Activated gamma-delta T cell (primary cell): Measurements from ENCODE around the gene NIPBL.
A peak's percentile ranks its signal among the peaks of the same experiment; 100 is the strongest.
"Not testable (repeated sequence)": the region's sequence is repeated elsewhere in the genome, so short reads cannot be mapped to it uniquely, and the experiment has no call there.

Source experiments
- DNase-seq: peaks from one replicate; lab custom pipeline; 2025; lab: John Stamatoyannopoulos, UW
- total RNA-seq, 2 donors: gene quantifications; one replicate each; lab custom pipeline; 2026; lab: John Stamatoyannopoulos, UW

NIPBL gene
- total RNA-seq = 242 to 260 reads per million in 2 donors

- peak; percentile 74 for DNase-seq
Measured at GRCh38 chr5:36876299-36876964, at the start of gene NIPBL. Gene NIPBL (plus strand): TSS chr5:36876769. CDS start chr5:36953697, 76,928 bp downstream.

GRCh38 chr5:36832274-36832673 is 44.3 kb upstream of the NIPBL start:
- DNase-seq = no peak

DNA sequence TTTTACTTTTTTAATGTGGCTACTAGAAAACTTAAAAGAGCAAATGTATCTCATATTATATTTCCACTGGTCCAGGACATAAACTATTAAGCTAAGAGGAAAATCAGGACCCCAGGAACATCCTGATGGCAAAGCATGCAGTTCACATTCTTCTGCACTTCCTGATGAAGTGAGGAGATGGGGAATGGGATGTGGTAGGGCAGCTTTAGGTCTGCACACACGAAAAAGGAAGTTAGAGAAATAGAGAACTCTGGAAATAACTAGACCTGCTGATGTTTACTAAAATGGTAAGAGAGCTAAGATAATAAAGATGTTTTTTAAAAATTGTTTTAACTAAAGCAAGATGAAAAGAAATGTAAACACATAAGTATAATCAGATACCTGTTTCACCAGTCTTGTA is 39.7 kb upstream of the NIPBL start:
- no peak for DNase-seq

DNA sequence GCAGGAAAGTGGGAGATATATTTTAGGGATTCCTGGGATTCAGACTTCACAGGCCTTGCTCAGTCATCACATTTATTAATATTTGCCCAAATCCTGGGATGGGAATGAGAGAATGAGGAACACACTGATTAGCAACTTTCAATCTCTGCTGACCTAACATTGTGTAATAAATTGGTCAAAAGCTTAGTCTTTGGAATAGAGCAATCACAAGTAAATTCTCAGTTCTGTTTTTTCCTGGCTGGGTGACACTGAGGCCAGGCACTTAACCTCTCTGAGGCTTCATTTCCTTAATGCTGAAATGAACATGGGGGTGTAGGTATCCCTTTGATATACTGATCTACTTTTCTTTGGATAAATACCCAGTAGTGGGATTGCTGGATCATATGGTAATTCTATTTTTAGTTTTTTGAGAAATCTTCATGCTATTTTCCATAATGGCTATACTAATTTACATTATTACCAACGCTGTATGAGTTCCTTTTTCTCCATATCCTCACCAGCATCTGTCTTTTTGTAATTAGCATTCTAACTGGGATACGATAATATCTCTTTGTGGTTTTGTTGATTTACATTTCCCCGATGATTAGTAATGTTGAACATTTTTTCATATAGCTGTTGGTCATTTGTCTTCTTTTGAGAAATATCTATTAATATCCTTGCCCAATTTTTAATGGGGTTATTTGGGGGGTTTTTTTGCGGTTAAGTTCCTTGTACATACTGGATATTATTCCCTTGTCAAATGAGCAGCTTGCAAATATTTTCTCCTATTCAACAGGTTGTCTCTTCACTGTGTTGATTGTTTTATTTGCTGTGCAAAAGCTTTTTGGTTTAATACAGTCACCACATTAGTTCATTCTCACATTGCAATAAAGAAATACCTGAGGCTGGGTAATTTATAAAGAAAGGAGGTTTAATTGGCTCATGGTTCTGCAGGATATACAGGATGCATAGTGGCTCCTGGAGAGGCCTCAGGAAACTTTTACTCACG is 36.8 kb upstream of the NIPBL start:
- no peak for DNase-seq

GRCh38 chr5:36841677-36842076 is 34.9 kb upstream of the NIPBL start:
- no peak for DNase-seq

DNA sequence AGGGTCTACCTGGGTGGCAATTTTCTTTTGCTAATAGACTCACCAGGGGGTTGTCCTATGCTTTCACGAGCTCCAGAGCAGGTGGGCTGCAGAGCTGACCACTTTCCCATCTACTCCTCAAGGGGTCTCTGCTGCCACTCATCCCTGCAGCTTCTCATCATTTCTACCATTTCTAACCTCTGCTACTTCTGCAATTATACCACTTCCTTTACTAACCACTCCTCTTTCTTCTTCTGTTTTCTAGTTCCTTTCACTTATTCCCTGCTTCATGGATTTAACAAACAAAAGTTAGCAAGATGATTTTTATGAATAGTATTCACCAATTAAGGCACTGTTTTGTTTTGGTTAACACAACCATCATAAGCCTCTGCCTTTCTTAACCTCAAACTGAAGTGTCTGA is 34.5 kb upstream of the NIPBL start:
- no peak for DNase-seq

DNA sequence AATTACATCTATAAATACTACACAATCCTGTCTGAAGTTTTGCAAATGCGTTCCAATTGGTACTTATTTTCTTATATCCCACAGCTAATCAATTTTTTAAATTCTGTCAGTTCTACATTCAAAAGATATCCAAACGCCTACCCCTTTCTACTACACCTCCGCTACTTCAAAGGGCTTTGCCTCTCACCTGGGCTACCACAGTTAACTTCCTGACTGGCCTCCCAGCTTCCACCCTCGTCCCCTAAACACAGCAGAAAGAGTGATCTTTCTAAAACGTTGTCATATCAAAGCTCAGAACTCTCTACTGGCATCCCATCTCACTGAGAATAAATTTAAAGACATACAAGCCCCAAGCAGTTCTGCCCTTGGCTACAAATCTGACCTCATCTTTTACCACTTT is 32.3 kb upstream of the NIPBL start:
- no peak for DNase-seq

DNA sequence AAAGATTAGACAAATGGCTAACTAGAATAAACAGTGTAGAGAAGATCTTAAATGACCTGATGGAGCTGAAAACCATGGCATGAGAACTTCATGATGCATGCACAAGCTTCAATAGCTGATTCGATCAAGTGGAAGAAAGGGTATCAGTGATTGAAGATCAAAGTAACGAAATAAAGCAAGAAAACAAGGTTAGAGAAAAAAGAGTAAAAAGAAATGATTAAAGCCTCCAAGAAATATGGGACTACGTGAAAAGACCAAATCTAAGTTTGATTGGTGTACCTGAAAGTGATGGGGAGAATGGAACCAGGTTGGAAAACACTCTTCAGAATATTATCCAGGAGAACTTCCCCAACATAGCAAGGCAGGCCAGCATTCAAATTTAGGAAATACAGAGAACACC is 28.0 kb upstream of the NIPBL start:
- not testable (repeated sequence) for DNase-seq

DNA sequence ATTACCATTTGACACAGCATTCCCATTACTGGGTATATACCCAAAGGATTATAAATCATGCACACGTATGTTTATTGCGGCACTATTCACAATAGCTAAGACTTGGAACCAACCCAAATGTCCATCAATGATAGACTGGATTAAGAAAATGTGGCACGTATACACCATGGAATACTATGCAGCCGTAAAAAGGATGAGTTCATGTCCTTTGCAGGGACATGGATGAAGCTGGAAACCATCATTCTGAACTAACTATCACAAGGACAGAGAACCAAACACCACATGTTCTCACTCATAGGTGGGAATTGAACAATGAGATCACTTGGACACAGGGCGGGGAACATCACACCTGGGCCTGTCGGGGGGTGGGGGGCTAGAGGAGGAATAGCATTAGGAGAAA is 23.7 kb upstream of the NIPBL start:
- not testable (repeated sequence) for DNase-seq

- no peak for DNase-seq
Measured at GRCh38 chr5:36854402-36855140, 22.0 kb upstream of the NIPBL start.

DNA sequence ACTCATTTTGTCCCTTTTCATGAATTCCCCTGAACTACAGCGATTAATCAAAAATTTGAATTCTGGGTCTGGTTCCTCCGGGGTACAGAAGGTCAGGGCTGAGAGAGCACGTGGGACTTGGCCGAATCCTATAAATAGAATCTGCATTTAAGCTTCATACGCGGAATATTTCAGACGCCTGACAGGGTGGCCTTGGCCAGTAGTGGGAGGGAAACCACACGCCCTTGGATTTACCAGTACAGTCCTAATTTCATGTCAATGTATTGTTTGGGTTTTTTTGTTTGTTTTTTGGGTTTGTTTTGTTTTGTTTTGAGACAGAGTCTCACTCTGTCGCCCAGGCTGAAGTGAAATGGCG is 21.5 kb upstream of the NIPBL start:
- no peak for DNase-seq

DNA sequence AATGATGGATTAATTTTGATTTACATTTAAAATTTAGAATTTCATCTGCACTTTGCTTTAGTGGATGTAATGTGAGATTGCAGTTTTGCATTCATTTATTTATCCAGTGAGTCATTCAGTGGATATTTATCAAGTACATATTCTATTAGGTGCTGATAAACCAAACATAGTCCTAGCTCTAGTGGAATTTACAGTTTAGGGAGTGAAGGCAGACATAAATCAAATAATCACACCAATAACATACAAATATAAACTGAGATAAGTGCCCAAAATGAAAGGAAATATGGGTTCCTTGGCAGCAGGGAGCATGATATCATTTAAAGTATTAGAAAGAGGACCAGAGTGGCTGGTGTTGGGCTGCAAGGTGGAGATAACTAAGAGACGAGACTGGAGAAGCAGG is 14.7 kb upstream of the NIPBL start:
- DNase-seq = no peak

- no peak for DNase-seq
Measured at GRCh38 chr5:36870399-36871040, 6.0 kb upstream of the NIPBL start.

GRCh38 chr5:36874465-36874864 is 2.1 kb upstream of the NIPBL start:
- no peak for DNase-seq

GRCh38 chr5:36875051-36875789 is 1.3 kb upstream of the NIPBL start:
- peak; percentile 19 for DNase-seq

DNA sequence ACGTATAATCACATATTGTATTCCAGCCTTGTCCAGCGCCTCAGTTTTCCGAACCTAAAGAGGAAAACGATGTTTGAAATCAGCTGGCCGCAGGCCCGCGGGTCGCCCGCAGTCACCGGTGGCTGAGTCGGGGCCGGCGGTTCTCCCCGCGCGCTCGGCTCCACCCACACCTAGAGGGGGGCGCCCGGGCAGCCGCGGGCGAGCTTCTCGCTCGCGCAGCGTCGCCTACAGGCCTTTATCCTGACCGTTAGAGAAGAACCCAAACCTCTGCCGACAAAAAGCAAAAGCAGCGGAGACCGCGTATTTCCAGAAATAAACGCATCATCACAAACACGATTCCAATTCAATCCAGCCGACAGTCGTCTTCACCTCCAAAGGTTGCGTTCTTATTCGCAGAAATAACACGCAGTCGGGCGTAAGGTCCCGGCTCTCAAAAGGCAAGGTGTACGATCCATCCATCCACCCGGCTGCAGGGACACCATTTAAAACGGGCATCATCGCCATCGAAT is 725 bp upstream of the NIPBL start:
- DNase-seq = peak; percentile 63

DNA sequence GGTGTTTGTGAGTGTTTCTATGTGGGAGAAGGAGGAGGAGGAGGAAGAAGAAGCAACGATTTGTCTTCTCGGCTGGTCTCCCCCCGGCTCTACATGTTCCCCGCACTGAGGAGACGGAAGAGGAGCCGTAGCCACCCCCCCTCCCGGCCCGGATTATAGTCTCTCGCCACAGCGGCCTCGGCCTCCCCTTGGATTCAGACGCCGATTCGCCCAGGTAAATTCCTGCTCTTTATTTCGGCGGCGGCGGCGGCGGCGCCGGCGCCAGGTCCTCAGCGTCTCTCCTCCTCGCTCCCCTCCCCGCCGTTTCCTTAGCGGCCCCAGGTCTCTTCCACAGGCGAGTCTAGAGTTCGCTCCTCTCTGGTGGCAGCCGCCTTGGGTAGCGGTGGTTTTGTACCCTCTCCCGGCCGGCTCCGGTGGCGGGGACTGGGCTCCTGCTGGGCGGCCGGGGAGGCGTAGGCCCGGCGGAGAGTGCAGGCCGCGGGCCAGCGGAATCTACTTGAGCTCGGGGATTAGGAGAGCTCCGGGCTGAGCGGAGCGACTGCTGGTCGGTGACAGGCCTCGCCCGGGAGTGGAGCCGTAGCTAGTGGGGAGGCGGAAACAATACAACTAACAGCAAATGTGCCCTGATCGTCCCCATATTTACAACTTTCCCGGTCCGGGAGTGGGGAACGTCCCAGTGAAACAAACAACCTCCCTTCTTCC is 547 bp downstream of the NIPBL start:
- DNase-seq = peak; percentile 40

DNA sequence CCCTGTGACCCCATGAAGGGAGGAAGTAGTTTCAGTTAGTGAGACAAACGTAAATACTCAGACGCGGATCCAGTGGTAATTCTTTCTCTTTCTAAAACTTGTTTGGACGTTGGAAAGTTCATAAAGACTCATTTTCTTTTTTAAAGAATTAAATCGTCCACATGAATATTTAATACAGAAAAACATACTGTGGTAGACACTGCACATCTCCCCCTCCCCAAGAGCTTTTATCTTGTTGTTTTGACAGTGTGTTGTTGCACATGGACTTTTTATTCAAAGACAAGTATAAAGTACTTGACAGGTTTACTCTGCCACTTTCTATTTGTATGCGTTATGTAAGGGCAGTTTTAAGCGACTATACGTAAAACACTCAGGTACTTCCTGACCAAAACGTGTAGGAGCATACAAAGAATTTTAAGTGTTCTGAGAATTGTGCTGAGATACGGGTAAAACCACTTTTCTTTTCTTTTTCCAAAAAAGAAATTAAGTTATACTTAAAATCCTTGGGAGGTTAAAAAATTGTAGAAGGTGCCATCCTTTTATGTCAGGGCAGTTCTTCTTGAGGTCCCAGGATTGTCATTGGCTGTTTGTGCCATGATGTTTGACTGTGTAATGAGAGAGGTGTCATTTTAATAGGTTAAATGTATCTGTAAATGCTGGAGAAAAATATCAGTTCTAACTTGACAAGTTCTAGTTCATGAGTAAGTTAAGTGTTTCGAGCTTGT is 1.3 kb downstream of the NIPBL start:
- no peak for DNase-seq

- DNase-seq = no peak
Measured at GRCh38 chr5:36878392-36879082, 2.0 kb downstream of the NIPBL start.
